Stomach (tissue), 9 donors: ENCODE data around the gene AUTS2. TPM values are rescaled to one million over a fixed set of nuclear protein-coding genes. Genes with fewer than 3 reads are reported as not detected.

Experiments used
- DNase-seq, 2 donors: peaks; one replicate each; pipeline versions ENCODE4 v3.0.0 to v3.0.0-alpha.2; 2013 to 2019
- H3K27ac ChIP-seq, 5 donors: fragments of 200-600 bp in 4 of 5; sonication (generic) in 4 of 5; one replicate each; pipeline ENCODE4 v1.5.1; 2013 to 2019; ENCODE audit warnings: mild to moderate bottlenecking in 1 of 5, moderate library complexity in 1 of 5
- H3K27me3 ChIP-seq, 3 donors: fragments of 200-600 bp; sonication (generic); one replicate each; pipeline ENCODE4 v1.5.1; 2017 to 2019; ENCODE audit warnings: mixed run types in 1 of 3
- H3K36me3 ChIP-seq, 4 donors: fragments of 200-600 bp; sonication (generic); 1 replicate in 3 of 4; 2 replicates in 1 of 4; pipeline ENCODE4 v1.5.1; 2016 to 2019
- H3K4me1 ChIP-seq, 4 donors: fragments of 200-600 bp; sonication (generic); one replicate each; pipeline ENCODE4 v1.5.1; 2016 to 2019
- H3K4me3 ChIP-seq, 4 donors: fragments of 200-600 bp; sonication (generic) in 3 of 4; one replicate each; pipeline ENCODE4 v1.5.1; 2016 to 2019; ENCODE audit warnings: mild to moderate bottlenecking in 1 of 4
- H3K9me3 ChIP-seq, 4 donors: fragments of 200-600 bp; sonication (generic); one replicate each; pipeline ENCODE4 v1.5.1; 2016 to 2019
- EP300 ChIP-seq: sonication (generic); formaldehyde crosslinking; IDR thresholded peaks from one replicate; pipeline ENCODE4 v1.6.1; 2017; ENCODE audit warnings: antibody characterized with exemption
- POLR2A ChIP-seq, 4 donors: fragments of 450-650 bp; IDR thresholded peaks; one replicate each; pipeline ENCODE4 v1.6.1; 2016; ENCODE audit warnings: antibody characterized with exemption in 4 of 4, control low read depth in 2 of 4, mild to moderate bottlenecking in 1 of 4, moderate library complexity in 1 of 4
- POLR2AphosphoS5 ChIP-seq, 3 donors: sonication (generic); formaldehyde crosslinking; IDR thresholded peaks; one replicate each; pipeline ENCODE4 v1.6.1; 2016; ENCODE audit warnings: antibody characterized with exemption in 3 of 3
- WGBS, 5 donors: extraction: QIAGEN DNeasy Blood & Tissue Kit in 3 of 5; methylation state at CpG; one replicate each; pipeline versions ENCODE4 v1.1.5 to v1.1.7; 2013 to 2018; 5-methylcytosine and 5-hydroxymethylcytosine counted together
- intact Hi-C: fragments of 100-400 bp; cut with DNase I; formaldehyde crosslinking; loops from one replicate; pipeline ENCODE4 v1.15.1; 2023; ENCODE audit warnings: low total_unique reads
- polyA plus RNA-seq, 3 donors: library from polyadenylated mRNA; stranded (reverse); fragments of 200-250 nt; gene quantifications; one replicate each; pipeline ENCODE4 v1.2.3, GENCODE V29; 2013
- total RNA-seq, 5 donors: library from RNA; depleted of rRNA; stranded (reverse); fragments of >200 nt; gene quantifications; one replicate each; pipeline versions ENCODE4 v1.1.0 to v1.2.3, GENCODE V29; 2014 to 2016
- TF ChIP-seq, protein P1 (sequence below), 7 experiments: fragments of 450-650 bp in 4 of 7; fragments of 200-600 bp in 3 of 7; sonication (generic) in 3 of 7; IDR thresholded peaks; one replicate each; pipeline ENCODE4 v1.5.1; 2016 to 2019; ENCODE audit warnings: antibody characterized with exemption in 7 of 7, control low read depth in 2 of 7, mild to moderate bottlenecking in 1 of 7
- donor health status: healthy with polysubstance abuse.
- donor health status: Bipolar disorder and iron deficiency.
- donor health status: healthy.

Gene AUTS2
- total and polyA plus RNA-seq, 8 donors: 3.8 to 90.3 (median 38.1) TPM

DNA sequence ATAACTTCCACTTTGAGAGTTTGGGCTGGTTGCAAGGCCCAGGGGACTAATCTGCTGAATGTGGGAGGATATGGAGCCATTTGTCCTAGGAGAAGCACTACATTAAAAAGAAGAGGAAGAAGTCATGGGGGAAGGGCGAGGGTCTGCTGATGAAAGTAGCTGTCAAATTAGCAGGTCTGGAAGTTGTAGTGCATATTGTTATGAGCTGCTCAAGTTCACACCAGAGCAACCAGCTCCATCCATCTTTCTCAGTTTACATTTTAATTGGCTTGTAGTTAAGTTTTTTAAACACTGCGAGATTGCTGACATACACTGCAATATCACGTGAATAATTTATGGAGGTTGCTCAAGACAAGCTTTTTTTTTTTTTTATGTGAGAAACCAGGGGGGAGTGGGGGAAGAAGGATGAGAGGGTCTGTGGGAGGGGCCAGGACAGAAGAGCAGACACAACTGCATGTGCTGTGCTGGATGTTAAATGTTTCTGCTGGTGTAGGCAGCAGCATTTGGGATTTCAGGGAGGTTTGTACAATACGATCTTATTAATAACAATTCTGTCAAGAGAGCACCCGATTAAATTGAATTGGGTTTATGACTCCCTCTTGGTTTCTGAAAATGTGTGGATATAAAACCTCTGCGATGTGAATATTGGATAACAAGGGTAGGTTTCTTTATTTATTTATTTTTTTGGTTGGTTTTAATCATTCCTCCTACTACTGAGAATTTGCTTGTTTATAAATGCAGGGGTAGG is 774.7 kb downstream of the AUTS2 start:
- H3K9me3 ChIP-seq: no peaks in the 10 kb centered on the region
- no peaks in the 10 kb centered on the region for H3K36me3 ChIP-seq
- H3K4me3 ChIP-seq: no peak overlapping the region
- H3K27me3 ChIP-seq: no peaks in the 10 kb centered on the region
- H3K4me1 ChIP-seq: peaks cover 0 to 16% (median 0%) of the 10 kb centered on the region in 4 donors
- intact Hi-C loops: no loop called here
- WGBS, 5 donors: 62 to 83% (median 79%) methylated on average over 6 of the region's 6 CpGs
- peak in 1 of 2 donors; percentile 66 for DNase-seq
- H3K27ac ChIP-seq: no peak overlapping the region
- TF ChIP-seq EP300 (no peak), POLR2A (IDR thresholded peaks at IDR 0.05) (no peak), POLR2AphosphoS5 (IDR thresholded peaks at IDR 0.05) (no peak)
- TF ChIP-seq, protein P1, sequence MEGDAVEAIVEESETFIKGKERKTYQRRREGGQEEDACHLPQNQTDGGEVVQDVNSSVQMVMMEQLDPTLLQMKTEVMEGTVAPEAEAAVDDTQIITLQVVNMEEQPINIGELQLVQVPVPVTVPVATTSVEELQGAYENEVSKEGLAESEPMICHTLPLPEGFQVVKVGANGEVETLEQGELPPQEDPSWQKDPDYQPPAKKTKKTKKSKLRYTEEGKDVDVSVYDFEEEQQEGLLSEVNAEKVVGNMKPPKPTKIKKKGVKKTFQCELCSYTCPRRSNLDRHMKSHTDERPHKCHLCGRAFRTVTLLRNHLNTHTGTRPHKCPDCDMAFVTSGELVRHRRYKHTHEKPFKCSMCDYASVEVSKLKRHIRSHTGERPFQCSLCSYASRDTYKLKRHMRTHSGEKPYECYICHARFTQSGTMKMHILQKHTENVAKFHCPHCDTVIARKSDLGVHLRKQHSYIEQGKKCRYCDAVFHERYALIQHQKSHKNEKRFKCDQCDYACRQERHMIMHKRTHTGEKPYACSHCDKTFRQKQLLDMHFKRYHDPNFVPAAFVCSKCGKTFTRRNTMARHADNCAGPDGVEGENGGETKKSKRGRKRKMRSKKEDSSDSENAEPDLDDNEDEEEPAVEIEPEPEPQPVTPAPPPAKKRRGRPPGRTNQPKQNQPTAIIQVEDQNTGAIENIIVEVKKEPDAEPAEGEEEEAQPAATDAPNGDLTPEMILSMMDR (IDR thresholded peaks at IDR 0.05): no peak

DNA sequence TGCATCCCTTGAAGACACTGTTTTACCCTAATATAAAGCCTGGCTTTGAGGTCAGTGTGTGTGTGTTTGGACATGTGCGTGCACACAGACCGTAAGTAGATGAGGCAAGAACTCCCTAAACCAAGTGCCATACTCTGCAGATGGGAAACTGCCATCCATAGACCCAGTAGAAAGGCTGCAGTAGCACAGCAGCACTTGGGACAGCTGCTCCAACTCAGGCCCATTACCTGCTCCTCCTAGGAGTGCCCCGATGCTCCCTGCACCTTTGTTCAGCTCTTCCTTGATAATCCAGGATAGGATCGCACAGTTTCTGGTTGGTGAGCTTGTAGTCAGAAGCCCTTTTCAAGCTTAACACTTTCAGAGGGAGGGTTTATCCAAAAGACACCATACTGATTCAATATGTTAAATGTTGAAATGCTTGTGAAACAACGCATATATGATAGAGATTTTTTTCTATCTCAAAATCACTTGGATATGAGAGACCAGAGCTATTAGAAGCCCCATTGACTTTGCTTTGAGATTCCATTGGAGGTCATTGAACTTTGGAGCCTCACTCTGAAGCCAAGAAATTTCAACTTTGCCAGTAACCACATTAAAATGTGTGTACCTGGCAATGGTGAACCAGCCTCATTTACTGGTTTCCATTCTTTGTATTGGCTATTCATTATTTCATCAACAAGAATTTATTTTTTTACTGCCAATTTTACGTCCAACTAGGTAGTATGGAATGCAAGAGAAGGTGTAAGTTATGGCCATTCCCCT is 776.7 kb downstream of the AUTS2 start:
- intact Hi-C loops: no loop called here
- WGBS, 5 donors: 91 to 96% (median 95%) methylated on average over 6 of the region's 6 CpGs
- TF ChIP-seq POLR2A (IDR thresholded peaks at IDR 0.05) (no peak), POLR2AphosphoS5 (IDR thresholded peaks at IDR 0.05) (no peak), EP300 (no peak)
- TF ChIP-seq, protein P1 (IDR thresholded peaks at IDR 0.05): no peak
- H3K4me3 ChIP-seq: no peak overlapping the region
- no peaks in the 10 kb centered on the region for H3K27me3 ChIP-seq
- no peak overlapping the region for H3K27ac ChIP-seq
- DNase-seq: no peak
- H3K36me3 ChIP-seq: no peaks in the 10 kb centered on the region
- H3K9me3 ChIP-seq: no peaks in the 10 kb centered on the region
- peaks cover 0 to 16% (median 0%) of the 10 kb centered on the region in 4 donors for H3K4me1 ChIP-seq

DNA sequence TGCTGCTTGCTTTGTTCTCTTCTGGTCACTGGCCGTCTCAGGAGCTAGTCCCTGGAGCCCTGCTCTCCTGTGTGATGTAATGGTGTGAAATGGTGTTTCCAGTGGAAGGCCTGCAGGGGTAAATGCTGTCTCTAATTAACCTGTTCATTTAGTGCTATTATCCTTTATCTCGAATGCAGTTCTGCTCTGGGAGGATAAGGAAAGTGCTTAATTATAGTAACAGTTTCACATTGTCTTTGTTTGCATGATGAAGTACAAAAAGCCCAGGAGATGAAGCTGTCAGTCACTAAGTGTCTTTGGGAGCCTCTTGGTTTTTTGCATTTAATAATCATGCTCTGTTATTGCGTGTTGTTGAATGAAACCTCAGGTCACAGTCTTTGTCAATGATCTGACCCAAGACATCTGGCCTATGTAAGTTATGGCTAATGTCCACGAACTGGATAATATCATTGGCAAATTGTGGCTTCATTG is 778.3 kb downstream of the AUTS2 start:
- Histone ChIP-seq H3K9me3 (no peaks in the 10 kb centered on the region), H3K27me3 (no peaks in the 10 kb centered on the region), H3K36me3 (no peaks in the 10 kb centered on the region), H3K4me1 (peaks cover 0 to 16% (median 0%) of the 10 kb centered on the region in 4 donors), H3K4me3 (no peak overlapping the region), H3K27ac (no peak overlapping the region)
- DNase-seq: no peak
- 65 to 77% (median 69%) methylated on average over 4 of the region's 4 CpGs for WGBS, 5 donors
- TF ChIP-seq EP300: no peak
- TF ChIP-seq, protein P1 (IDR thresholded peaks at IDR 0.05): no peak
- no peak for TF ChIP-seq POLR2AphosphoS5 (IDR thresholded peaks at IDR 0.05)
- TF ChIP-seq POLR2A (IDR thresholded peaks at IDR 0.05): no peak
- intact Hi-C loops: no loop called here

DNA sequence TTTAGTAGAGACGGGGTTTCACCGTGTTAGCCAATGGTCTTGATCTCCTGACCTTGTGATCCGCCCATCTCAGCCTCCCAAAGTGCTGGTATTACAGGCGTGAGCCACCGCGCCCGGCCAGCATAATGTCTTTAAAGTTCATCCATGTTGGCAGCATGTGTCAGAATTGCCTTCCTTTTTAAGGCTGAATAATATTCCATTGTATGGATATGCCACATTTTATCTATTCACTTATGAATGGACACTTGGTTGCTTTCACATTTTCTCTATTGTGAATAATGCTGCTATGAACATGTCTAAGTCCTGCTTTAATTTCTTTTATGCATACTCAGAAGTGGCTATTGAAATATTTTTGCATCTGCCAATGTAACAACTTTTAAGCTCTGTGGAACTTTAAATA is 779.7 kb downstream of the AUTS2 start:
- no peaks in the 10 kb centered on the region for H3K9me3 ChIP-seq
- H3K36me3 ChIP-seq: no peaks in the 10 kb centered on the region
- DNase-seq: no peak
- peaks cover 0 to 9% (median 0%) of the 10 kb centered on the region in 4 donors for H3K4me1 ChIP-seq
- TF ChIP-seq EP300: no peak
- TF ChIP-seq POLR2A (IDR thresholded peaks at IDR 0.05): no peak
- TF ChIP-seq, protein P1 (IDR thresholded peaks at IDR 0.05): no peak
- no peak for TF ChIP-seq POLR2AphosphoS5 (IDR thresholded peaks at IDR 0.05)
- H3K27me3 ChIP-seq: no peaks in the 10 kb centered on the region
- no peak overlapping the region for H3K4me3 ChIP-seq
- intact Hi-C loops: no loop called here
- no peak overlapping the region for H3K27ac ChIP-seq
- 93 to 98% (median 97%) methylated on average over 7 of the region's 7 CpGs for WGBS, 5 donors
